ENCODE data around the gene FAH. TPM values are rescaled to one million over a fixed set of nuclear protein-coding genes. Genes with fewer than 3 reads are reported as not detected.
"Not testable (repeated sequence)": the region's sequence is repeated elsewhere in the genome, so short reads cannot be mapped to it uniquely, and the experiment has no call there.

The FAH gene
- total RNA-seq, 1 donor = 27.2 TPM

DNA sequence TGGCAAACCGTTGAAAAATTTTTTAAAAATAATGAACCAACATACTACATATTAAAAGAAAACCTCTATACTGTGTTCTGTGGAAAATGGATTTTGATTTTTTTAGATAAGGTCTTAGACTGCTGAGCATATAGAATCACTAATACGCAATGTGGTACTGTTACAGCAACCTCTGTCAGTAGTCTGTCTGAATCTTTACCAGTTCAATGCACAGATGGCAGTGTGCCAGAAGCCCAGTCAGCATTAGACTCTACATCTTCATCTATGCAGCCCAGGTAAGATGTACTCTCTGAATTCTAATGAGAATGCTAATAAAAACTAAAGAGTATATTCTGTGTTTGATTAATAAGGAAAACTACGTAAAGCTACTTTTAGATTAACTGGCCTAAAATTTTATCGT, 31.3 kb upstream of the FAH start:
- TF ChIP-seq, protein P1, sequence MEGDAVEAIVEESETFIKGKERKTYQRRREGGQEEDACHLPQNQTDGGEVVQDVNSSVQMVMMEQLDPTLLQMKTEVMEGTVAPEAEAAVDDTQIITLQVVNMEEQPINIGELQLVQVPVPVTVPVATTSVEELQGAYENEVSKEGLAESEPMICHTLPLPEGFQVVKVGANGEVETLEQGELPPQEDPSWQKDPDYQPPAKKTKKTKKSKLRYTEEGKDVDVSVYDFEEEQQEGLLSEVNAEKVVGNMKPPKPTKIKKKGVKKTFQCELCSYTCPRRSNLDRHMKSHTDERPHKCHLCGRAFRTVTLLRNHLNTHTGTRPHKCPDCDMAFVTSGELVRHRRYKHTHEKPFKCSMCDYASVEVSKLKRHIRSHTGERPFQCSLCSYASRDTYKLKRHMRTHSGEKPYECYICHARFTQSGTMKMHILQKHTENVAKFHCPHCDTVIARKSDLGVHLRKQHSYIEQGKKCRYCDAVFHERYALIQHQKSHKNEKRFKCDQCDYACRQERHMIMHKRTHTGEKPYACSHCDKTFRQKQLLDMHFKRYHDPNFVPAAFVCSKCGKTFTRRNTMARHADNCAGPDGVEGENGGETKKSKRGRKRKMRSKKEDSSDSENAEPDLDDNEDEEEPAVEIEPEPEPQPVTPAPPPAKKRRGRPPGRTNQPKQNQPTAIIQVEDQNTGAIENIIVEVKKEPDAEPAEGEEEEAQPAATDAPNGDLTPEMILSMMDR (IDR thresholded peaks at IDR 0.05; ENCODE audit: insufficient read depth, low read depth, low read length) = no peak

DNA sequence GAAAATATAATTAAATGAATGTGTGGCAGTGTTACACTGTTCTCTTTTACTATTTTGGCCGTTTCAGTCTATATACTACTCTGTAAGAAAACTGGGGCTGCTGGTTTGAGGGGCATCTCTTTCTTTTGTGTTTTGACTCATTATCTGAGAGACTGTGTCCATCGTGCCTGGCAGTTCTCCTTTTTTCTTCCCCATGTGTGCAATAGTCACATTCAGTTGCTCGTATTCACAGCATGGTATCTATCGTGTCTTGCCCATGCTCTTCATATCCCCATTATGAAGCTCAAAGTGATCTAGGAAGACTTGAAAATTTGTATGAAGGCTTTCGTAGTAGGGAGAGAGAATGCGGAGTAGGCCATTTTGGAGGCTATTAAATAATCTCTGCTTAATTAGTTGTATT, 29.8 kb upstream of the FAH start:
- TF ChIP-seq, protein P1 (IDR thresholded peaks at IDR 0.05; ENCODE audit: insufficient read depth, low read depth, low read length) = no peak
- no peak overlapping the region for H3K4me3 ChIP-seq (ENCODE audit: low read depth, low read length)
- DNase-seq (ENCODE audit: low read depth) = no peak

More for the DNA sequence above, 31.3 kb upstream of the FAH start:
- no peak for DNase-seq (ENCODE audit: low read depth)
- H3K4me3 ChIP-seq (ENCODE audit: low read depth, low read length) = no peak overlapping the region

DNA sequence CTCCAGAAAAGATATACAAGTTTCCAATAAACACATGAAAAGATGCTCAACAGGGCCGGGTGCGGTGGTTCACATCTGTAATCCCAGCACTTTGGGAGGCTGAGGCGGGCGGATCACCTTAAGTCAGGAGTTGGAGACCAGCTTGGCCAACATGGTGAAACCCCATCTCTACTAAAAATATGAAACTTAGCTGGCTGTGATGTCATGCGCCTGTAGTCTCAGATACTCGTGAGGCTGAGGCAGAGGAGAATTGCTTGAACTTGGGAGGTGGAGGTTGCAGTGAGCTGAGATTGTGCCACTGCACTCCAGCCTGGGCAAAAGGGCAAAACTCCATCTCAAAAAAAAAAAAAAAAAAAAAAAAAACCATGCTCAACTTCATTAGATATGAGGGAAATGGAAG, 25.5 kb upstream of the FAH start:
- H3K4me3 ChIP-seq (ENCODE audit: low read depth, low read length); DNase-seq (ENCODE audit: low read depth): not testable (repeated sequence)

DNA sequence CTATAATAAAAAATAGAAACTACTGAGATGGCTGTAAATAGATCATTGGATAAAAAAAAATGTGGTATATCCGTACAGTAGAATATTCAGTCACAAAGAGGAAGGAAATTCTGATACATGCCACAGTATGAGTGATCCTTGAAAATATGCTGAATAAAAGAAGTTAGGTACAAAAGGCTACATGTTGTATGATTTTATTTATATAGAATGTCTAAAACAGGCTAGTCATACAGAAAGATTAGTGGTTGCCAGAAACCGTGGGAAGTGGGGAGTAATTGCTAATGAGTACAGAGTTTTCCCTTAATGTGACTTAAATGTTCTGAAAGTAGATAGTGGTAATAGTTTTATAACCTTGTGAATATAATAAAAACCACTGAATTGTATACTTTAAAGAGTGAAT, 24.9 kb upstream of the FAH start:
- no peak for DNase-seq (ENCODE audit: low read depth)
- TF ChIP-seq, protein P1 (IDR thresholded peaks at IDR 0.05; ENCODE audit: insufficient read depth, low read depth, low read length) = no peak
- H3K4me3 ChIP-seq (ENCODE audit: low read depth, low read length) = no peak overlapping the region

DNA sequence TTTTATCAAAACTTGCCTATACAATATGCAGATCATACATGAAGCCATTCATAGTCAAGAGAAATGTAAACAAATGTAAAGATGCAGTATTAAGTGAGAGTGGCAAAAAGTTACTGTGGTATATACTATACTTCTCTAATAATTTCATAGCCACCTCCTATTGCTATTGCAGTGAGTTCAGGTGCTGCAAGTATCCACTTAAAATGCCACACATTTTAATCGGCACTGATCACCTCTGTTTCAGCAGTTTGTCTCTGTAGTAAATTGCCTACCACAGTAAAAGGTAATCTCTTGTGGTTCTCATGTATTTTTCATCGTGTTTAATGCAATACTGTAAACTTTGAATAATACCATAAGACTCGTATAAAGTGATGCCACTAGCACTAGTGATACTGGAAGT, 20.4 kb upstream of the FAH start:
- TF ChIP-seq, protein P1 (IDR thresholded peaks at IDR 0.05; ENCODE audit: insufficient read depth, low read depth, low read length) = no peak
- no peak for DNase-seq (ENCODE audit: low read depth)
- no peak overlapping the region for H3K4me3 ChIP-seq (ENCODE audit: low read depth, low read length)

DNA sequence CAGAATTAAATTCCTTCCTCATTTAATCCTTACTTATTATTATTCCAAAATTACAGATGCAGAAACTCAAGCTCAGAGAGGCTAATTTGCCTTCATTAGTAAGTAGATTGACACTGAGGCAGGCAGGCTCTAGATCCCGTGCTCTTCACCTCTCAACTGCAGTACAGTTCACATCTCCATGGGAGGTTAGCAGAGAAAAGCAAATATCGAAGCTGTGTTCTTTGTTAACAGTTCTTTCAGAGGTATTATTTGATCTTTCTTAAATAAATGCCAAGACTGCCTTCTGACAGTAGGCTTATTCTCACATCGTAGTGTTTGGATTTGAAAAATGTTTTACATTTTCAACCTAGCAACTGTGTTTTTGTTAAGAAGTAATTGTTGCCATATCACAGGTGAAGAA, 15.9 kb upstream of the FAH start:
- no peak for DNase-seq (ENCODE audit: low read depth)
- TF ChIP-seq, protein P1 (IDR thresholded peaks at IDR 0.05; ENCODE audit: insufficient read depth, low read depth, low read length) = no peak
- no peak overlapping the region for H3K4me3 ChIP-seq (ENCODE audit: low read depth, low read length)

DNA sequence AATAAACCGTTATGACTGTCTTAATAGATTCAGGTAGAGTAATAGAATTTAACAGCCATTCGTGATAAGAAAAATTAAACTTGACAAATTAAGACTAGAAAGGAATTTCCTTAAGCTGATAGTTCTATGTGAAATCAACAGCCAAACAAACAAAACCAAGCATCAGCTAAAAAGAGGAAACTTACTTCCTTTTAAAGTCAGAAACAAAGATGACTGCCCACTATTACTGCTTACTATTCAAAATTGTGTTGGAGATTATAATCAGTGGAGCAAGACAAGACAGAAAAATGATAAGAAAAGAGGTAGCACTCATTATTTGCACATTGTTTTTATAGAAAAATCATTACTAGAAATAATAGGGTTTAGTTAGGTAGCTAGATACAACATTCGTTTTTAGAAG, 13.8 kb upstream of the FAH start:
- H3K4me3 ChIP-seq (ENCODE audit: low read depth, low read length) = no peak overlapping the region
- no peak for DNase-seq (ENCODE audit: low read depth)
- TF ChIP-seq, protein P1 (IDR thresholded peaks at IDR 0.05; ENCODE audit: insufficient read depth, low read depth, low read length) = no peak

Data from fibroblast of villous mesenchyme (primary cell).